Suppressor macrophage (primary cell): Measurements from ENCODE around the gene ART5.

Experiments
- DNase-seq, 4 experiments: peaks; one replicate each; pipeline ENCODE4 v3.0.0-alpha.2; 2020 to 2022
- total RNA-seq, 17 experiments: gene quantifications; one replicate each; lab custom pipeline; 2026; ENCODE audit warnings: mixed read lengths in 6 of 17, inconsistent platforms in 3 of 17; lab: John Stamatoyannopoulos, UW

Gene ART5, protein sequence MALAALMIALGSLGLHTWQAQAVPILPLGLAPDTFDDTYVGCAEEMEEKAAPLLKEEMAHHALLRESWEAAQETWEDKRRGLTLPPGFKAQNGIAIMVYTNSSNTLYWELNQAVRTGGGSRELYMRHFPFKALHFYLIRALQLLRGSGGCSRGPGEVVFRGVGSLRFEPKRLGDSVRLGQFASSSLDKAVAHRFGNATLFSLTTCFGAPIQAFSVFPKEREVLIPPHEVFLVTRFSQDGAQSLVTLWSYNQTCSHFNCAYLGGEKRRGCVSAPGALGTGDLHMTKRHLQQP
- 0 to 0.88 (median 0) reads per million in 17 experiments for total RNA-seq

DNA sequence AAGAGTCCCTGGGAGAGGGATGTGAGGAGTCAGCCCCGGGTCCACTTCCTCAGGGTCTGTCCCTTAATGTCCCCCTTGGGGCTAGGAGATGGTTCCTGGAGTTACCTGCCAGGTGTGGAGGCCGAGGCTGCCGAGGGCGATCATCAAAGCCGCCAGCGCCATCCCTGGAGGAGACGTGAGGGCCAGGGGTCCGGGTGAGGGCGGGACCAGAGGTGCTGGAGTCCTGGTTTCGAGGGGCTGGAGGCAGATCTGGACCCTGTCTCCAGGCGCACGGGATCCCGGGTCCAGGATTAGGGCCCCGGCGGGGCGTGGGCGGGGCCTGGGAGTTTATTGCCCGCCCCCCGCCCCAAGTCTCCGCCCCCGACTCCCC is at the start of gene ART5:
ART5 (minus strand) TSS at position 292 of the 370 bp plus-strand sequence; CDS start at position 162, 130 bp downstream.
- DNase-seq, result no peak

DNA sequence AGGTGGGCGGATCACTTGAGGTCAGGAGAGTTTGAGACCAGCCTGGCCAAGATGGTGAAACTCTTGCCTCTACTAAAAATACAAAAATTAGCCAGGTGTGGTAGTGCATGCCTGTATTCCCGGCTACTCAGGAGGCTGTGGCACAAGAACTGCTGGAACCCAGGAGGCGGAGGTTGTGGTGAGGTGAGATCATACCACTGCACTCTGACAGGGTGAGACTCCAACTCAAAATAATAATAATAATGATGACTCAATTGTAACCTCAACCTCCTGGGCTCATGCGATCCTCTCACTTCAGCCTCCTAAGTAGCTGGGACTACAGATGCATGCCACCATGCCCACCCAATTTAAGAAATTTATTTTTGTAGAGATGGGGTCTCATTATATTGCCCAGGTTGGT is 45.0 kb upstream of the ART5 start:
- no peak for DNase-seq

DNA sequence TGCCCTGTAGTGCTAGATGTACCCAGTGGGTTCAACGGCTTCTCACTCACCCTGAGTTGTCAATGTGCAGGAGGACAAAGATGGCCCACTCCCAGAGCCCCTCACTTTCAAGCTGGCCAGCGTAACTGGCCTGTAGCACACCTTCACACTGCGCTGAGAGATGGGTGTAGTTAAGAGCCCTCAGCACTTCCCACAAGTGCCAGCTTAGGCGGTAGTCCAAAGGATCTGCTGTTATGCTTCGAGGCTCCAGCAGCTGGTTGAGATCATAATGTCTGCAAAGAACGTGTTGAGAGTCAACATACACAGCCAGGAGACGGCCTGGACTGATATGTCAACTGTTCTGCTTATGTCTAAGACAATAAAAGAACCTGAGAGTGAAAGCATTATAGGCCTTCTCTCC is 44.1 kb upstream of the ART5 start:
- DNase-seq, result no peak

DNA sequence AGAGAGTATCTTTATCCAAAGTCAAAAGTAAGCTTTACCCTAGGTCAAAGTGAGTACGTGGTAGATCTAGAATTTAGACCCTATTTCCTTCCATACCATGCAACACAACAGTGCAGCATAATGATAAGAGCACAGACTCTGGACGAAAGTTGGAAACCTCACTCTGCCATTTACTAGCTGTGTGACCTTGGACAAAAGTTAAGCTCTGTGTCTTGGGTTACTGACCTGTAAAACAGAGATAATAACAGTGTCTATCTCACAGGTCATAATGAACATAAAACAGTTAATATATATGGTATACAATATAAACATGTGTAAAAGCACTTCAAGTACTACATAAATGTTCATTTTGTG is 43.0 kb upstream of the ART5 start:
- no peak for DNase-seq

DNA sequence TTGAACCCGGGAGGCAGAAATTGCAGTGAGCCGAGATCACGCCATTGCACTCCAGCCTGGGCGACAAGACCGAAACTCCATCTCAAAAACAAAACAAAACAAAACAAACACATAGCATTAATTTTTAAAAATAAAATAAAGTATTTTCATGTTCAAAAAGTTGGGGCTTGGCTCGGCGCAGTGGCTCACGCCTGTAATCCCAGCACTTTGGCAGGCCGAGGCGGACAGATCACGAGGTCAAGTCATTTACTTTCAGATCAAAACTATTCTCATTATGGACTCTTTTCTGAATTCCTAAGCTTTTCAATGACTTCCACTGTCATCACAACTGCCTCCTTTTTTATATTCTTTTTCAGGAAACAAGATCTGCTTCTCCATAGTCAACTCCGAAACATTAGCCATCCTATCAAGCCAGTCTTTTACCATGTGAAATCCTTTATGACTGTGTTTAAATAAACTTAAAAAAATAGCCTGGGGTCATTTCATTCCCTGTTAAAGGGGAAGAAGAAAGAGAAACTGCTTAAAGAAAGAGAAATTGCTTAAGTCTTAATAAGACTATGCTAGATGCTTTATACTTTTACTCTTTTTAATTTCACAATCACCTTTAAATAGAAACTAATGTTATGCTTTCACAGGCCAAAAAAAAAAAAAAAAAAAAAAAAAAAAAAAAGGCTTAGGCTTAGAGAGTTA is 42.5 kb upstream of the ART5 start:
- DNase-seq, result no peak

DNA sequence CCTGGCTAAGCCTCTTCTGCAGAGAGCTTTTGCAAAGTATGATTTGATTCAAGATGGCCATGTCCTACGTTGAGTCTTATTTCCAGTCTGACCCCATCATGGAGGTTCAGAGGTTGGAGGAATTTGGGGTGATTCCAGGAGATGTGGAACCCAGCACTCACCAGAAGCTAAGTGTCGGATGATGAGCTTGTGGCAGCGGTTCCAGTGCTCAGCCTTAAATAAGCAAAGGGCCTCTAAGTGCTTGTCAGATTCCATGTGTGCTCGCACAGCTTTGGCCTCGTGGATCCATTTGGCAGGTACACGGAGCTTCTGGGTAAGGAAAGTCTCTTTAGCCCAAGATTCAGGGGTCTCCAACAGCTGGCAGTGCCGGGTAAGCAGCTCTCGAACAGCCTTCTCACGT is 41.2 kb upstream of the ART5 start:
- DNase-seq, result no peak

DNA sequence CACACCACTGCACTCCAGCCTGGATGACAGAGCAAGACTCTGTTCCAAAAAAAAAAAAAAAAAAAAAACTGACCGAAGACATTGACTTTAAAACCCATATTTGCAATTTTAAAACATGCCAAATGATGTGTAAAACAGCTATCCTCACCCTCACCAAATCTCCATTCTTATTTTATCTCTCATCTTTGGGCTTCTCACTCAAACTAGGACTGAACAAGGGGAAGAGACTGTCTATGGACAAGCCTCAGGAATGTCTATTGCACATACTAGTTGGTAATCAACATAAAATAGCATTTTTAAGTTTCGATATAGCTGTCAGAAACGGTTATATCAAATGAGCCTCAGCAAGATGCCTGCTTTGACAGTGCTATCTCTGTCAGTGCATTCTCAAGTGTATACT is 37.3 kb upstream of the ART5 start:
- DNase-seq, result no peak

DNA sequence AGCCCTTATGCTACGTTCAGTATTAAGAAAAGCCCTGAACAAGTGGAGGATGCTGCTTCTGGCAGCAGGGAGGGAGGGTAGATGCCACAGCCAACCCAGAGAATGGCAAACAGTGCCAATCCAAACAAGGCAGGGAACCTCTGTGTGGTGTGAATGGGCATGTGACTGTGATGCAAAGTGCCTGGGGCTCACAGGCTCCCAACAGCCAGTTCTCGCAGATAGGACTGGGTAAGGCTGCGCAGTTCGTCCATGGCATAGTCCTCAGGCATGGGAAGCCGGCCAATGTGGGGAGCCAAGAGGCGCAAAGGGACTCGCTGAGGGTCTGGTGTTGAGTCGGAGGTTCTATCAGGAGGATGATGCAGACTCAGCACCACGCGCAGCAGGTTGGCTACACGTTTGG is 34.2 kb upstream of the ART5 start:
- no peak for DNase-seq

DNA sequence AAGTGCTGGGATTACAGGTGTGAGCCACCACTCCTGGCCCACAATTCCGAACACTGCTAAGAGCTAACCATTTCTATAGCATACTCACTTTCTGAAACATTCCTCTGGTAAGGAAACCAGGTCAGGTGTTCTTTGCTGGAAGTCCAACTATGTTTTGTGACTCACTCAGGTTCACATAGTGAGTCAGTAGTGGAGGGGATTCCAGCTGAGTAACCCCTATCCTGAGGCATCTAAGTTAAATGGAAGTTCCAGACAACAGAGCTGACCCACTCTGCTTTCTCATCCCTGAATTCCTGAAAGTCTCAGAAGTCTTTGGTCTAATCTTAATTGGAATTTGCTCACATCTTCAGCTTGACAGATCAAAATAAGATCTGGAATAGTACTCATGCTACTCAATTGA is 32.4 kb upstream of the ART5 start:
- DNase-seq, result no peak

DNA sequence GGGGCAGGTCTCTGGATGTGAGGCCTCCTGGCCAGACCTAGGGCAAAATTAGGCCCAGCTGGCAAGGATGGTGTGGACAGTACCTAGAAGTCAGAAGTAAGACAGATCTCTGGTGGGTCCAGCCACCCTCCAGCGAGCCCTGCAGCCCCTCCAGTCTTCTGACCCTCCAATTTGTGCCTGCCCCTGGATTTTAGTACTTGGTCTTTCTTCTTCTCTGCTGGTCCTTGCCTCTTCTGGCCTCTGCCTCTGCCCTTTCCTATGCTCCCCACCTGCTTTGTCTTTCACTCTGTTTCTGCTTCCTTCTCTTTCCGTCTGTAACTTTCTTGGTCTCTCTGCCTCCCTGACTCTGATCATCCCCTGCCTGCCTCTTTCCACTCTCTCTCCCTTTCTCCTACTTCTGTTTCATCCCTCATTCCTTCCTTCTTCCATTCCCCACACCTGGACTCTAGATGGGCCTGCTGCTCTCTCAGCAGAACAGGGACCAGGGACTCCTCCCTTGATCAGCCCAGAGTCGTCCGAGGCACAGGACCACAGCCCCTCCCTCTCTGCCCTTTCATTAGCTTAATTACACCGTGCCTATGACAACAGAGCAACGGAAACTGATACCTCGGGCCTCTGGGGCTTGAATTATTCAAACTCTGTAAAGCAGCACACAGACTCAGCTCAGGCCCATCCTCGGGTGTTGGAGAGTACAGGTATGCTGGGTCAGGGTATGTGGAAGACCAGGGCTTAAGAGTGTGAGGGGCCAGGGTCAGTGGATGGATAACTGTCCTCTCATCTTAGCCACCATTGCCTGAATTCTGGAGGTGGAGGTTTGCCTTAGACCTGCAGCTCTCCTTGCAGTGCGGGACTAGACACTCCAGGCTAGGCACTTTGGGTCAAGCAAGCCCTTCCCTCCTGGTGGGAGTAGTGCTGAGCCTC is 29.8 kb upstream of the ART5 start, which contains the start of gene CHRNA10:
CHRNA10 (minus strand) TSS at position 51 of the 921 bp plus-strand sequence. CDS start 72 bp downstream, outside the sequence.
- no peak for DNase-seq

DNA sequence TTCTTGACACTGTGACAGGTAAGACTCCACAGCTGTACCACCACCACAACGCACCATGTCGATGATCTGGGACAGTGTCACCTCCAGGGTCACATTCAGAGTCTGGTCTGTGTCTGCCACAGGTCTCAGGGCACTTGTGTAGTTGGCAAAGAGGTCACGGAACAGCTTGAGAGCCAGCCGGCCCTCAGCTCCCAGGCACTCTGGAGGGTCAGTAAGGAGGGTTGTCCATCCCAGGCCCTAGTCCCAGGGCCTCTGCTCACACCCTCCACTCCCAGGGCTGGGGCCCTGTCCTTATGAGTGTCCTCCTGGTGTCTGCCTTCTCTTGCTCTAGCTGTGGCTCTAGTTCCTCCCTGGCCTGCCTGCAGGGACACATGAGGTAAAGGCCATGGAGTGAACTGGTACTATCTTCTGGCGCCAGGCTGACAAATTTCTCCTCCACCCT is 28.0 kb upstream of the ART5 start:
- no peak for DNase-seq

DNA sequence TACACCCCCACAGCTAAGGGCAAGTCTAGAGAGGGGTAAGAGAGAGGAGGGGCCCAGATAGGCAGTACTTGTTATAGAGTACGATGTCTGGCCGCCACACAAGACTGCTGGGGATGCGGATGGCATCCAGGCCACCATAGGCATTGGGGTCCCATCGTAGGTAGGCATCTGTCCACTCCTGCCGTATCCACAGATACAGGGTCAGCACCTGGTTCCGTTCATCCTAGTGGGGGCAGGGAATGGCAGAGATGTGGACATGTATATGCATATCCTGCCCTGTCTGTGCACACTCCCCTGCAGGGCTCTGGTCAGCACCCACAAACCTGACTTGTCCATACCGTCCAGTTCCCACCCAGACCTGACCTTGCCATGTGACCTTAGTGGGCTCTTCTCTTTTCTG is 27.3 kb upstream of the ART5 start:
- no peak for DNase-seq

DNA sequence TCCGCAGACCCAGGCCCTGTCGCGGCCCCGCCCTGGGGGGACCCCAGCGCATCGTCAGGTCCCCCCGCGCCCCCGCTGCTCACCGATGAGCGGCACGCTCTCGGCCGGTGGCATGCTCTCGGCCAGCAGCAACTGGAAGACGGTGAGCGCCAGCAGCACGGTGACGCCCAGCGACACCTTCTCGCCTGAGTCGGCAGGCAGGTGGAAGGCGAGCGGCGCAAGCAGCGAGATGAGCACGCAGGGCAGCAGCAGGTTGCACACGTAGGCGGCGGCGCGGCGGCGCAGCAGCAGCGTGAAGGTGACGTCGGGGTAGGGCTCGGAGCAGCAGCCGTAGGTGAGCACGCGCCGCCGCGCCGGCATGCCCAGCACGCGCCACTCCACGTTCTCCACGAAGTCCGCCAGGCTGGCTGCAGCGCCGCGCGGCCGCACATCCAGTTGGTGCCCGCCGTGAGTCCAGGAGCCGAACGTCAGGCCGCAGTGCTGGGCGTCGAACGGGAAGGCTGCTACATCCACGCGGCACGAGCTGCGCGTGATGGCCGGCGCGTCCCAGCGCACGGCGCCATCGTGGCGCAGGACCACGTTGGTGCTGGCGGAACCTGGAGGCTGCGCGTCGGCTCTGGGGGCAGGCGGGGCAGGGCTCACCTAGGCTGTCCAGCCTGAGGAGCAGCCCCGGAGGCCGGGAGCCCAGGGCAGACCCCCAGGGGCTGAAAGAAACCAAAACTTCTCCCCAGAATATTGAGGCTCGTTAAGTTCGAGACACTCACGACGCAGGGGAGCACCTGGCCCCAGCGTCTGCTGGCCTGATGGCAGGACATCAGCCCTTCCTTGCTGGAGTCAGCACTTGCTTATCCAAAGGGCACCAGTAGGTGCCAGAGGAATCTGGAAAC is 25.6 kb upstream of the ART5 start:
- no peak for DNase-seq

DNA sequence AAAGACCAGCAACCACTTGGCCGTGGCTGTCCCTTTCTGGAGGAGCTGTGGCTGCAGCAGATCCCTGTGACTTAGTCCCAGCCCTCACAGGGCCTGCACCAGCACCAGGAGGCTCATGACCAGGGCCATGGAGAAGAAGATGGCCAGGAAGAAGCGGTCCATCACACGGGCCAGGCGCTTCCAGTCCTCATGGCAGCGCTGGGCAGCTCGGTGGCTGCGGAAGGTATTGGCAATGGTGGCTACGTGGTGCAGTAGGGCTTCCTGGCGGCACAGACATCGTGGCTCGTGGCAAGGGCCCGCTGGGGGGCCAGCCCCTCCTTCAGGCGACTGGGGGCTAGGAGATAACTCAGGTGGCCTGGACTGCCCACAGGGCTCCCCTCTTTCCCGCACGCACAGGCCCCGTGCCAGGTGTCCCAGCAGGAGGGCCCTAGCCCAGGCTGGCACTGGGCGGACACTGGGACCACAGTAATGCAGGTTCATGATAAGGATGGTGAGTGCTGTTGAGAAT is 24.3 kb upstream of the ART5 start:
- DNase-seq, result no peak

DNA sequence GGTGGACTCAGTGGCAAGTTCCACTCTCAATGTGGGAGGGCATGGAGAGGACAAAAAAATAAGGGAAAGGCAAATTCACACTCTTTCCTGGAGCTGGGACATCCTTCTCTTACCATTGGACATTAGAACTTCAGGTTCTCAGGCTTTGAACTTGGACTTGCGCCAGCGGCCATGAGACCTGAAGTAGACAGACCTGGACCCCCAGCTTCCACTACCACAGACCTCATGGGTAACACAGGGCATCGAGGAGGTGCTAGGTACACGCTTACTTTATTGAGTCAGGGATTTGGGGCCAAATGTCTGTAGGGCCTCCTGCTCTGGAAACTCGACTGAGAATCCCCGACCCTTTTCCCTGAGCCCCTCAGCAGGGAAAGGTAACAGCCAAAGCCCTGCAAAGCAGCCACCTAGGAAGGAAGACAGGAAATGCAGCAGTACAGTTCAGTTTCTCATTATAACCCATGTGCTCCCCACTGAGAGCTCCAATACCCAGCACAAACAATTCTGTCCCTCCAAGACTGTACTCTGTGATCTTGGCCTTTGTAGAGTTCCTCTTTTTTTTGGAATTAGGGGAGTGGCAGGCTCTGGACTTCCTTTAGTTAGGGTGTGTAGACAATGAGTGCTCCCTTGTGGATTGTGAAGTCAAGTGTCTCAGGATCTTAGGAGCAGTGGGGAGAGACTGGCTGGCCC is 23.7 kb upstream of the ART5 start:
- peak; percentile 42 to 71 (median 54) for DNase-seq

DNA sequence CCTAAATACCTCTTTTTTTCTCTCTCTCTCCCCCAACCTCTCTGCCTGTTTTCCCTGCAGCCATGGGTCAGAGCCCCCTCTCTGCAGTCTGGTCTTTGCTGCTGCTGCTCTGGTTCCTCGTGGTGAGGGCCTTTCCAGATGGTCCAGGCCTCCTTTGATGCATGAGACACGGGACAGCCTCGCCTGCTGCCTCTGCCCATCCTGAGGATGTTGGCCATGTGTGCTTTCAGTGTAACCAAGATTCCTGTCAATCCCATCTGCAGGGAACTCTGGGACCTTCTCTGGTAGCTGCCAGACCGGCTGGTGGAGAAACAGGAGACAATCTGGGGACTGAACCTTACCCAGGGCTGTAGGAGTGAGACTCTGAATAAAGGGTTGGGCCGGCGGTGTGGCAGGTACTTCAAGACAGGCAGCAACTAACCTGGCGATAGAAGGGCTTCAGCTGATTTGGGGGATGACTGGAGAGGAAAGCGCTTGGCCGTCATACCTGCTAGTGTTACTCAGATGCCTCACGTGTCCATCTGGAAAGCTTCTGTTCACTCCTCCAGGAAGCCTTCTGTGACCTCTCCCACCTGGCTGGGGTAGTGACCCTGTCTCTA is 22.3 kb upstream of the ART5 start:
- DNase-seq, result no peak

DNA sequence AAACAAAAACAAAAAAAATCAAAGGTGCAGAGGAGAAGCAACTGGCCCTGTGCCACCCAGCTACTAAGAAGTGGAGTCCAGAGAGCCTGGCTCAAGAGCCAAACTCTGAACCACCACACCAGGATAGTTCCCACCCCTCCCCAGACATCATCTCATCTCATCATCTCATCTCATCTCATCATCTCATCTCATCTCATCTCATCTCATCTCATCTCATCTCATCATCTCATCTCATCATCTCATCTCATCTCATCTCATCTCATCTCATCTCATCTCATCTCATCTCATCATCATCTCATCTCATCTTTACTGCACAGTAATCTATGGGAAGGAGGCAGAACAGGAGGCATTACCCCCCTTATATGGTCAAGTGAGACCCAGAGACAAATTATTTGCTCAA is 21.1 kb upstream of the ART5 start:
- DNase-seq, result no peak

DNA sequence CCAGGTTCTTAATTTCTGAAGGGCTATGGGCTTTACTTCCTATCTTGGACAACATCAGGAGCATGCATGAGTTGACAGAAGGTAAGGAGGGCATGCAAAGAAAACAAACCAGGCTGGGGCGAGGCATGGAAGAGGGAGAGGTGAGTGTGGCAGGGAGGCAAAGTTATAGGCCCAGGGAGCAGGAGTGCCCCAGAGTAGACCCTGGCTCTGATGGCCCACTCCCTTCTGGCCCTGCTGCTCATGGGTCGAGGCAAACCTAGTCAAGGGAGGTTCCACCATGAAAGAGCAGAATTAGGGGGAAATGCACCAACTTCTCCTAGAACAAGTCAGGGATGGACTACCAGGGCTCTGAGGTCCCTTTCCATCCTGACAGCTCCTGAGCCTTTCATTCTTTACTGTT is 19.2 kb upstream of the ART5 start:
- DNase-seq, result no peak

DNA sequence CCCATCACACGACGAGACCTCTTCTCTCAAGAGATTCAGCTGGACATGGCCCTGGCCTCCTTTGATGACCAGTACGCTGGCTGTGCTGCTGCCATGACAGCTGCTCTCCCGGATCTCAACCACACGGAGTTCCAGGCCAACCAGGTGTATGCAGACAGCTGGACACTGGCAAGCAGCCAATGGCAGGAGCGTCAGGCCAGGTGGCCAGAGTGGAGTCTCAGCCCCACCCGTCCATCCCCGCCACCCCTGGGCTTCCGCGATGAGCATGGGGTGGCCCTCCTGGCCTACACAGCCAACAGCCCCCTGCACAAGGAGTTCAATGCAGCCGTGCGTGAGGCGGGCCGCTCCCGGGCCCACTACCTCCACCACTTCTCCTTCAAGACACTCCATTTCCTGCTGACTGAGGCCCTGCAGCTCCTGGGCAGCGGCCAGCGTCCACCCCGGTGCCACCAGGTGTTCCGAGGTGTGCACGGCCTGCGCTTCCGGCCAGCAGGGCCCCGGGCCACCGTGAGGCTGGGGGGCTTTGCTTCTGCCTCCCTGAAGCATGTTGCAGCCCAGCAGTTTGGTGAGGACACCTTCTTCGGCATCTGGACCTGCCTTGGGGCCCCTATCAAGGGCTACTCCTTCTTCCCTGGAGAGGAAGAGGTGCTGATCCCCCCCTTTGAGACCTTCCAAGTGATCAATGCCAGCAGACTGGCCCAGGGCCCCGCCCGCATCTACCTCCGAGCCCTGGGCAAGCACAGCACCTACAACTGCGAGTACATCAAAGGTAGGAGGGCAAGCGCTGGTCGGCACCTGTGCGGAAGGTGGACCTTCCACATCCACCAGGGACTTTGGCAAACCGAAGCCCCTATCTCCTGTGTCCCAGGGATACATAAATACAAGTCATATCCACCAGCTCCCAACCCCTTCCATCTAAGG is 18.1 kb upstream of the ART5 start:
- no peak for DNase-seq

DNA sequence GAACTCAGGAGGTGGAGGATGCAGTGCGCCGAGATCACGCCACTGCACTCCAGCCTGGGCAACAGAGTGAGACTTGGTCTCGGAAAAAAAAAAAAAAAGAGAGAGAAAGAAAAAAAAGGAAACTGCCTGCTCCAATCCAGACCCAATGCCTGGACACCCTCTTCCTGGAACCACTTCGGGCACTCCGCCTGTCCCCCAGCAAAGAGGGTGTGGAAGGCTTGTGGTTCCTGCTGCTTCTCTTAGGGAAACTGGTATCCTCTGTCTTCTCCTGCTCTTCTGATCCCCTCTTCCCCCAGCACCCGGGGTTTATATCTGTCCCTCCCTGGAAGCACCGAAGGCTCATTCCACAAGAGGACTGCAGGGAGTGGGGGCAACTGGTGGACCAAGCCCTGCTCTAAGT is 16.5 kb upstream of the ART5 start:
- DNase-seq, result no peak
